Measurements from ENCODE around the gene GDAP1L1.
"Not testable (repeated sequence)": the region's sequence is repeated elsewhere in the genome, so short reads cannot be mapped to it uniquely, and the experiment has no call there.

Gene GDAP1L1

DNA sequence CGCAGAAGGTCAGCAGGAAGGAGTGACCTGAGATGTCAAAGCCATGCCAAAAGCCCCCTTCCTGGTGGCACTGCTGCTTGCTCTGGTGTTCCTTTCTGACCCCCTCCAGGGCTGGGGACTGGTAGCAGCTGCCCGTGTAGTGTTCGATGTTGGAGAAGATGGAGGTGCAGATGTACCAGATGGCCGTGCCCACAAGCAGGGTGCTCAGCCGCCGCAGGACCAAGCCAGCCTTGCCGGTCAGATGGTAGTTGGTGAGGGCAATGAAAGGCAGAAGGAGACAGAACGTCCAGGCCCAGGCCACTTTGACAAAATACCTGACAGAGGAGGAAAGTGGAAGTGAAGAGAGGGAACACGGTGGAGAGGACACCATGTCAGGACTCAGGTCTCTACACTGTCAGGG, 59.8 kb downstream of the GDAP1L1 start:
- FAIRE-seq: no peak

GRCh38 chr20:44309763-44310663, 62.9 kb downstream of the GDAP1L1 start:
- FAIRE-seq: no peak

- no peak for FAIRE-seq
Observed at GRCh38 chr20:44310664-44311639, 63.8 kb downstream of the GDAP1L1 start, which contains the start of gene FITM2. Gene FITM2, minus strand, starts transcription at chr20:44311202. Its CDS starts 54 bp downstream, at chr20:44311148.

- FAIRE-seq: no peak
Observed at GRCh38 chr20:44314870-44315269, 67.8 kb downstream of the GDAP1L1 start.

DNA sequence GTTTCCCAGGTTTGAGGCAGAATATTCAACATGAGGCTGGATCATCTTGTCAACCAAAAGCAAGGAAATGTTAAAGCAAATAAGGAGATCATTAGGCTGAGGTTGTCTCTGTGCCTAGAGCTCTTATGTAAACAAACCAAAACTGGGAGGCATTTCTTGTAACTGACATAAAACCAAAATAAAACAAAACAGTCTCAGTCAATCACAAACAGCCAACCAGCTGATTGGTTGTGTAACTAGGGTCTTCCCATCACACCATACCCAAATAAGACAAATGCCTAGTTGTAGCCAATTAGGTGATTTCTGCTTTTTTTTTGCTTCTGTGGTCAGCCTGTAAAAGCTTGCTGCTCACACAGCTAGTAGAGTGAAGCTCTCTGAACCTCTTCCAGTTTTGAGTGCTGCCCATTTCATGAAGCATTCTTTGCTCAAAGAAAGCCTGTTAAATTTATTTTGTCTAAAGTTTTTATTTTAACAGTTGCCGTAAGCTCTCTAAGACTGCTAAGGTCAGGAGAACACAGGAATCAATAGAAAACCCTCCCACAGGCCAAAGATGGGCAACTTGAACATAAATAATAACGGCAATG, 72.8 kb downstream of the GDAP1L1 start:
- FAIRE-seq: no peak

- no peak for FAIRE-seq
Observed at GRCh38 chr20:44324343-44324742, 77.2 kb downstream of the GDAP1L1 start.

GRCh38 chr20:44326391-44327159, 79.5 kb downstream of the GDAP1L1 start:
- FAIRE-seq: no peak

- FAIRE-seq: not testable (repeated sequence)
Observed at GRCh38 chr20:44327748-44328147, 80.6 kb downstream of the GDAP1L1 start.

- no peak for FAIRE-seq
Observed at GRCh38 chr20:44328428-44328827, 81.3 kb downstream of the GDAP1L1 start.

All from TTC549 (cell line).